HCT116 (cell line): ENCODE measurements around the gene CCDC192.

Experiments
- CTCF ChIP-seq, 3 experiments: fragments of 200-600 bp in 1 of 3; sonication (generic) in 1 of 3; IDR thresholded peaks in 2 of 3; conservative IDR thresholded peaks in 1 of 3; 2 replicates each; pipeline ENCODE4 v1.5.1; 2012 to 2017; ENCODE audit warnings: low read depth in 2 of 3, low read length in 2 of 3, antibody characterized with exemption in 1 of 3, borderline replicate concordance in 1 of 3, control low read depth in 1 of 3, mild to moderate bottlenecking in 1 of 3, mixed read lengths in 1 of 3, mixed run types in 1 of 3, moderate library complexity in 1 of 3; ENCODE audit not compliant: insufficient read depth in 1 of 3
- ELF1 ChIP-seq: IDR thresholded peaks from 2 replicates; pipeline ENCODE4 v1.6.1; 2012; ENCODE audit warnings: low read depth, borderline replicate concordance
- JUND ChIP-seq: IDR thresholded peaks from 2 replicates; pipeline ENCODE4 v1.6.1; 2012
- POLR2A ChIP-seq: IDR thresholded peaks from 2 replicates; pipeline ENCODE4 v1.7.0; 2011; ENCODE audit warnings: borderline replicate concordance; ENCODE audit not compliant: insufficient read depth, insufficient read length; ENCODE audit errors: extremely low read depth
- POLR2AphosphoS5 ChIP-seq: IDR thresholded peaks from 2 replicates; pipeline ENCODE4 v1.6.1; 2011; ENCODE audit warnings: mild to moderate bottlenecking, low read depth, low read length, moderate library complexity
- RAD21 ChIP-seq: IDR thresholded peaks from 2 replicates; pipeline ENCODE4 v1.6.1; 2012; ENCODE audit warnings: low read depth, mild to moderate bottlenecking
- REST ChIP-seq: IDR thresholded peaks from 2 replicates; pipeline ENCODE4 v1.6.1; 2012; ENCODE audit warnings: low read depth
- SIN3A ChIP-seq: IDR thresholded peaks from 2 replicates; pipeline ENCODE4 v1.6.1; 2012; ENCODE audit warnings: low read depth
- SRF ChIP-seq: IDR thresholded peaks from 2 replicates; pipeline ENCODE4 v1.6.1; 2012; ENCODE audit warnings: low read depth
- TCF7L2 ChIP-seq: IDR thresholded peaks from 2 replicates; pipeline ENCODE4 v1.7.0; 2011; ENCODE audit warnings: borderline replicate concordance, inconsistent platforms; ENCODE audit not compliant: insufficient read depth, insufficient read length; ENCODE audit errors: extremely low read depth
- YY1 ChIP-seq: IDR thresholded peaks from 2 replicates; pipeline ENCODE4 v1.6.1; 2011; ENCODE audit warnings: low read length, low read depth, moderate library complexity, mild to moderate bottlenecking; ENCODE audit not compliant: insufficient replicate concordance; ENCODE audit errors: extremely low read depth

- no peak for TF ChIP-seq POLR2A
- TF ChIP-seq JUND: no peak
- TF ChIP-seq CTCF (IDR thresholded peaks at IDR 0.05 in 2 of 3, conservative IDR thresholded peaks at IDR 0.05 in 1 of 3; ENCODE audit: borderline replicate concordance in 1 of 3, insufficient read depth in 1 of 3, low read depth in 2 of 3, low read length in 2 of 3): no peak
- TF ChIP-seq POLR2AphosphoS5: no peak
- no peak for TF ChIP-seq RAD21
- TF ChIP-seq REST: no peak
- no peak for TF ChIP-seq SRF
- no peak for TF ChIP-seq ELF1
- TF ChIP-seq YY1: no peak
- TF ChIP-seq SIN3A: no peak
- no peak for TF ChIP-seq TCF7L2
Measured at GRCh38 chr5:127680595-127680994, 22.6 kb upstream of the CCDC192 start.
